GM21381 (cell line): ENCODE results near the gene CCDC149.

Source experiments
- ATAC-seq: cut with Tn5 transposase; IDR thresholded peaks from one replicate; pipeline ENCODE4 v1.9.1; 2021; ENCODE audit warnings: mild to moderate bottlenecking, moderate library complexity; ENCODE audit not compliant: unreplicated experiment

The CCDC149 gene

DNA sequence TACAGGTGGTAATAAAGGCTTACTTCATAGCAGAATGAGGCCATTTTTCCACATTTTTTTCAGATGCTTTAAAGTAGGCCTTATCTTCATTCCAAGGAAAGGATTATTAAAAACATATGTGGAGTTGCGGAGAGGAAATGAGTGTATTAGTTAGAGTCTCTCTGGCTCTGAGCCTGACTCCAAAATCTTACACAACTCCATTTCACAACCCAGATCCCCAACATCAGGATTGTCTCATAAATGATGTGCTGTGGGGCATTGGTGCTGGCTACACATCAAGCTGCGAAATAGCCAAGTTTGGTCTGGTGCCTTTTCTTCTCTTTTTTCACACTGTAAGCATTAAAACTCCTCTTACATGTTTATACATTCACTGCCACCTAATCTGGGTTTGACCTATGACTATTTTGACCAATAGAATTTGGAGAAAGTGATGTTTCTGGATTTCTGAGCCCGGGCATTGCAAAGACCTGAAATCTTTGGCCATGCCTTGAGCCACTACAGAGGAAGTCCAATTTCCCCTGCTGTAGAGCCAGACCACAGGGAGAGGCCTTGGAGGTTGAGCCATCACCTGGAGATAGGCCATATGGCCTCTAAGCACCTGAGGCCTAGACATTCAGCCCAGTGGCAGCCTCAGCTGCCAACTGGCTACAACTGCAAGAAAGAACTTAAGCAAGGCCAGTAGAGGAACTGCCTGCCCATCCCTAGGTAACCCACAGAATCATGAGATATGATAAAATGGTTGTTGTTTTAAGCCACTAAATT, 134.2 kb downstream of the CCDC149 start:
- ATAC-seq: no peak

DNA sequence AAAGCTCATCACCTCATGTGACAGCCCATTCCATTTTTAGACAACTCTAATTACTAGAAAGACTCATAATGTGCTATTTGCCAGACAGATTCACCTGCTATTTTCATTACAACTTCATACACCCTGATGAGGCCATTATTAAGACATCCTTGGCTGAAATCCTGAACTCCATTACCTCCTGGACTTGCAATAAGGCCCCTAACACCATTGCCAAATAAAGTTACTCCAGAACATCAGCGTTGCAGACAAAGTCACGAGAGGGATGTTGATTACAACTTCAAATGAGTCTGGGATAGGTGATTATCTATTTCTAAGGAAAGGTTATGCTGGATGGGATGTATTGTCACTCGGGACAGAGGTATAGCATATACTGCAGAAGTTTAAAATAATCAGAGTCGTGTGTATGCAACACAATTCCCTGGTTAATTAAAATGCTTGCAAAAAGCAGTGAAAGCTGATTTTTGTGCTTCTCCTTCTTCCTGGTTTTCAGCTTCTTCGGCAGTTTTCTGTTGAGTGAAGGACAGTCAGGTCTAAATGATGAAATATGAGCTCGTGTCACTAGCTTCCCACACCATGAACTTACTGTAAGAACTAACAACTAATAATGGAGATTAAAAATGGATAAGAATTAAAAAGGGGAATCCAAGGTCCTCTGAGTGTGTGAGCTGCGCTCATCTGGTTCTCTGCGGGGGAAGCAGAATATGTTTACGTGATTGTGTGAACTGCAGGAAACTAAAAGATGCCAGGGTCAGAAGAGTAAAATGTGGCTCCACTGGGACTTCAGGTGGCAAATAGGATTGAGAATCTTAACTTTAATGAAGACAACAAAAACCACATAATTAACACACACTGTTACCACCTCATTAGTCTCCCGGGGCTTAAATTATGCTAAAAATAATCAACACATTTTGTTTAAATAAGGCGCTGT, 135.0 kb downstream of the CCDC149 start:
- no peak for ATAC-seq

DNA sequence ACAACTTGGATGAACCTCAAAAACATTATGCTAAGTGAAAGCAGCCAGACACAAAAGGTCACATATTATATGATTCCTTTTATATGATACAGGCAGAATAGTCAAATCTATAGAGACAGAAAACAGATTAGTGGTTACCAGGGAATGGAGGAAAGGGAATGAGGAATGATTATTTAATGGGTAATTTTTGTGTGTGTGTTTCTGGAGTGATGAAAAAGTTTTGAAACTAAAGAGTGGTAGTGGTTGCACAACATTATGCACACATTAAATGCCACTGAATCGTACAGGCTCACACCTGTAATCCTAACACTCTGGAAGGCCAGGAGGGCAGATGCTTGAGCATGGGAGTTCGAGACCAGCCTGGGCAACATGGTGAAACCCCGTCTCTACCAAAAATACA, 137.1 kb downstream of the CCDC149 start:
- no peak for ATAC-seq

DNA sequence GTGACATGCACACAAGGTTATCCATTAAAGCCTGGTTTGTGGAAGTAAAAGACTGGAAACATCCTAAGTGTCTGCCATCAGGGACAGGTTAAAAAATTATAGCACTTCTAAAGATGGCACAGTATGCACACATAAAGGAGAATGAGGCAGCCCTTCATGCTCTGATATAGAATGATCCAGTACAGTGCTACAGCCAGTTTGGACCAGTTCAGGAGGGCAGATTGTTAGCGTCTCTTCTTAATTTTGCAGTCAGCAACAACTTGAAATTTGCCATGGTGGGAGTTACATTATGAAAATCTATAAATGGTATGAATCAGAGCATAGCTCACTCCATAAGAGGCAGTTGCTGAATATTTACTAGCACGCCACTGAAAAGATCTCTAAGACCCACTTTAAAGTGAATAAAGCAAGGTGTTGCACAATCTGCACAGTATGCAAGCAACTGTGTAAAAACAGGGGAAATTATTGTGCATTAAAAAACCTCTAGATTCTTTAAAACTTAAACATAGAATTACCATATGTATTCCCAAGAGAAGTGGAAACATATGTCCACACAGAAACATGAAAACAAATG, 137.7 kb downstream of the CCDC149 start:
- ATAC-seq: no peak

DNA sequence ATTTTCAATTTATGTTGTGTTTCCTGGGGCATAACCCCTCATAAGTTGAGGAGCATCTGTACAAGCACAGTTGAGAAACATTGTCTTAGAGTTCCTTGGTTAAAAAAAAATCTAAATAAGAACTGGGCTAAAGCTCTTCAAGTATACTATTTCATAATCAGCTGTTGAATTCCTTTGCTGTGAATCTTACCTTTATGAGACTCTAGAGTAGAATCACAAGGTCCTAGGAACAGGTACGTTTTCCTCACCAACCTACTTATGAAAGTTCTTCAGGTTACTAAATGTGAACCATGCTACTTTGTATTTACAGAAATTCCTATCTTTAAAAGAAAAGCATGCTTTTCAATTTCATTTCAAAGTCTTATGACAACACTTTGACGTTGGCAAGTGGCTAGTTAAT, 138.4 kb downstream of the CCDC149 start:
- no peak for ATAC-seq

DNA sequence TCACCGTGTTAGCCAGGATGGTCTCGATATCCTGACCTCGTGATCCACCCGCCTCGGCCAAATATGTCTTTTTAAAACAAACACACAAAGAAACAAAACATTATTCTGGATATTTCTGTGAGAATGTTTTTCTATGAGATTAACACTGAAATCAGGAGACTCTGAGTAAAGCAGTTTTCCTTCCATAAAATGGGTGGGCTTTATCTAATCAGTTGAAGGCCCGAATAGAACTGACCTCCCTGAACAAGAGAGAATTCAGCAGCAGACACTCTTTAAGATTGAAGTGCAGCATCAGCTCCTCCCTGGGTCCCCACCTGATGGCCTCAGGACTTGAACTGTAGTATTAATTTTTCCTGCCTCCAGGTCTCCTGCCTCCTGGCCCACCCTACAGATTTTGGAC, 139.9 kb downstream of the CCDC149 start:
- no peak for ATAC-seq

DNA sequence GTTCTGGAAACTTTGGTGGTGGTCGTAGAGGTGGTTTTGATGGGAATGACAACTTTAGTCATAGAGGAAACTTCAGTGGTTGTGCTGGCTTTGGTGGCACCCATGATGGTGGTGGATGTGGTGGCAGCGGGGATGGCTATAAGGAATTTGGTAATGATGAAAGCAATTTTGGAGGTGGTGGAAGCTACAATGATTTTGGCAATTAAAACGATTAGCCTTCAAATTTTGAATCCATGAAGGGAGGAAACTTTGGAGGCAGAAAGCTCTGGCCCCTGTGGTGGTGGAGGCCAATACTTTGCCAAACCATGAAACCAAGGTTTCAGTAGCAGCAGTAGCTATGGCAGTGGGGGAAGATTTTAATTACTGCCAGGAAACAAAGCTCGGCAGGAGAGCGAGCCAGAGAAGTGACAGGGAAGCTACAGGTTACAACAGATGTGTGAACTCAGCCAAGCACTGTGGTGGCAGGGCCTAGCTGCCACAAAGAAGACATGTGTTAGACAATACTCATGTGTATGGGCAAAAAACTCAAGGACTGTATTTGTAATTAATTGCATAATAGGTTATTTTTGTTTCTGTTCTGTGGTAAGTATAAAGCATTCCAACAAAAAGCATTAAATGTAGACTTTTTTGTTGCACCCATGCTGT, 140.7 kb downstream of the CCDC149 start:
- ATAC-seq: no peak

DNA sequence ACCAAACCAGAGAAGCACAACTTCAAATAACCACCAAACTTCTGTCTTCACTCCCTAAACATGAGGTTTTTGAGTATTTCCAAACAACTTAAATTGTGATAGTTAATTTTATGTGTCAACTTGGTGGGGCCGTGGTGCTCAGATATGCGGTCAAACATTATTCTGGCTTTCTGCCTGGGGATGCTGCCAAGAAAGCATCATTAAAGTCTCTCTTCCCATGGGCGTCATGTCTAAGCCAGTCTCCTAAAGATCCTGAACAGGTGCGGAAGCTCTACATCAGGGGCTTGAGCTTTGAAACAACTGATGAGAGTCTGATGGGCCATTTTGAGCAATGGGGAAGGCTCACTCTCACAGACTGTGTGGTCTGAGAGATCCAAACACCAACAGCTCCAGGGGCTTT, 141.6 kb downstream of the CCDC149 start:
- no peak for ATAC-seq

DNA sequence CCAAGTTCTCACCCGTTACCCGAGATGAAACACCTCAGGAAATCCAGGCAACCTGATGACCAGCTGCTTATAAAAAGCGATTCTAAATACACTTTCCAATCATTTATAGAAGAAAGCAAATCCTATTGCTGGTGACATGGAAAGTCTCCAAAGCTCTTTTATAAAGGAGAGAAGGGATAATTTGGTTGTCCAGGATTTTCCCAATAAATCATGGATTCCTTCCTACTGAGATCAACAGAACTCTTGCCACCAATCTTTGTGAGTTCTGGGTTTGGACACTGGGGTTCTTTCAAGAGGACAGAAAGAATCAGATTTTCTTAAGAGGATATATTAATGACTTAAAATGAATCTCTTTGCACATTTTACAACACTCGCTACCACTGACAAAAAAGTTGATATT, 142.2 kb downstream of the CCDC149 start:
- ATAC-seq: no peak

DNA sequence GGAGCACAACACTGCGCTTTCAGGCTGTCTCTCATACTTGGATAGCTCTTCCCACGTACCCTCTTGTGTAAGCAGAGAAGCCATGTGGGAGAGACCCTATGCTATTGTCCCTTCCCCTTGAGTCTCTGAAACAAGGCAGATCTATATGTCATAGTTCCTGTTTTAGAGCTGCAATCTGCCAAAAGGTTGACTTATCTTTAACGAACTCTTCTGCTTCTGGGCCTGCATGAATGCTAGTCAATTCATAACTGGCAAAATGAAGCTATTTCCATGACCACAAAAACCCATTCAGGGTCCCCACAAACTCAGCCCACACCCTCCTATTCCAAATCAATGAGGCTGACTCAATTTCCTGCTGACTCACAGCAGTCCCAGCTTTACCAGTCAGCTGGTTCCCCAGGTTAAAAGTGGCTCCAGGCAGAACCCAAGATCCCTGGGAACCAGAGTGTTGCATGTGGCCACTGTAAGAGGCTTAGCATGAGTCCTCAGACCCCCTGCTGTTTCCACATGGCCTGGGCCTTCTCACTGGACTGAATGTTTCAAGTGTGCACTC, 142.7 kb downstream of the CCDC149 start:
- peak; percentile 67 for ATAC-seq

DNA sequence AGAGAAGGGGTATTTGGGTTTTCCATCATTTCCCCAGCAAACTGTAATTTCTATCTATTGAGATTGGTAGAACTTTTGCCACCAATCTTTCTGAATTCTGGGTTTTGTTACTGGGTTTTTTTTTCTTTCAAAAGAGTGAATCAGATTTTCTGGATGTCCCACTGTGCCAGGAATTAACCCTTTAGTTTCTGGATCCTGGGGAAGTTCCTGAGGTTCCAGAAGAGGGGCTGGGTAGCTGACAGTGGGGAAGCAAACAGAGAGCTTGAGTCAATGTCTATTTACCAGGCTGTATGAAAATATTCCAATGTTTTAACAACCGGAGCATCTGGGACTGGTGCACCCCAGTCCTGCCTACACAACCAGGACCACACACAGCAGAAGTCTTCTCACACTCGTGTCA, 143.3 kb downstream of the CCDC149 start:
- ATAC-seq: peak; percentile 16

DNA sequence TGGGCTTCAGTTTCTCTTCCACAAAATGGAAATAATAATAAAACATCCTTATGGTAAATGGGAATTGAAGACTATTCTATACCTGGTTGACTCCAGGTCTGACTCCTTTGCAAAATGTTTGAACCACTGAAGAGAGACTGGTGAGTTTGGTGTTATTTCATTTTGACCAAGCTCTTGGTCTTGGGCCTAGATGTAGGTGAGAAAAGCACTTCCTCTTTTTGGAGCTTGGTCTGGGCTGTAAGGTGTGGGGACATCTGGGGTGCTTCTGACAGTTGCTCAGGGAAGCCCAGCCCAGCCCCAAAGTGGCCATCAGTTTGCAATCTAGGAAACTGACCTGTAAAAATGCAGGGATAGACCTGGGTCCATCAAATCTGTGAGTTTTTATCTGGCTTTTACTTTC, 144.2 kb downstream of the CCDC149 start:
- peak; percentile 82 for ATAC-seq

DNA sequence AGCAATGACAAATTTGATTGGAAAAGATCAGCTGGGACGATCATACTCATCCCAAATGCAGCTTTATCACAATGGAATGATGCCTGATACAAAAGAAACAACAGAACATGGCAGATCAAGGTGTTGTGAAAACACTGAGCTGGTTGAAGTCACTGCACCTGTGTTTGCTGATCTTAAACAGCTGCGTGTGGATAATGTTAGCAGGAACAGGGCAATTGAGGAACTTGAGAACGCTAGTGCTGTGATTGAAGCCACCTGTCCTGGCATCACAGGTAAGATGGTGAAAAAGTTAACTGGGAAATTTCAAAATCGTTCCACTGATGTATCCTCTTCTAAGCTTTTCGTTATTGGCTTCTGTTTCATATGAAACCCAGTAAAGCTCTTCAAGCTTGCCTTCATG, 144.8 kb downstream of the CCDC149 start:
- peak; percentile 4 for ATAC-seq

DNA sequence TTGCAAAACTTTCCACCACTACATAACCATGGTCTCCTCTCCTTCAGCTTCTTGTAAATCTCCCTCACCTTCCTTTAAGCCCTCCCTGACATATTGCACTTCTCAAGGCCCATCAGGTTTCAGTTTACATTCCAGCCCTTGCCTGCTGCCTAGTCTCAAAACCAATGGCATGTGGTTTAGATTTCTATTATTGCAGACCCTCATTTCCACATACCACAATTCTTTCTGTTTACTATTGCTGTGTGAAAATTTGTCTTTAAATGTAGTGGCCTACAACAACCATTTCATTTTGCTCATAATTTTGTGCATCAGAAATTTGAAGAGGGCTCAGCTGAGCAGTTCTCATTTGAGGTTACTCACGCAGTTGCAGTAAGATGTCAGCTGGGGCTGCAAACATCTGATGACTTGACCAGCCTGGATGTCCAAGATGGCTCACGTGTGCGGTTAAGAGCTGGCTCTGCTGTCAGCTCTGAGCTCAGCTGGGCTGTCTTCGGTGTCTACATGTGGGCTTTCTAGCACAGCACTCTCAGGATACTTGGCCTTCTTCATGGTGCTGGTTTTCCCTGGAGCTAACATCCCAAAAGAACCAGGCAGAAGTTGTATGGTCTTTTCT, 147.4 kb downstream of the CCDC149 start:
- ATAC-seq: no peak

DNA sequence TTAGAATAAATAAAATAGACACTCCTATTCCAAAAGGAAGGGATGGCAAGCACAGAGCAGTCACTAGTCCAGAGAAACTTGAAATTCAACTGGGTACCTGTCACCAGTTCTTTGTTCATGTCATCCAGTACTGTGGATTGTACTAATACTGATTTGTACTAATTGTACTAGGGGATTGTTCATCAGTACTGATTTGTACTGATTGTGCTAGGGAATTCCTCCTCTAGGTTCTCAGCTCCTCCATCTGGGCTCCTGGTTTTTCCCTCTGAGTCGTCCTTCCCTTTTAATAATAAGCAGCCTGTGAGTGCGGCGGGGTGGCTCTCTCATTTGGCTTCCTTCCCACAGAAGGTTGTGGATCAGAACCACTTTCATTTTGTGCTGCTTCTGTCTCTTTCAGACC, 148.5 kb downstream of the CCDC149 start:
- no peak for ATAC-seq

DNA sequence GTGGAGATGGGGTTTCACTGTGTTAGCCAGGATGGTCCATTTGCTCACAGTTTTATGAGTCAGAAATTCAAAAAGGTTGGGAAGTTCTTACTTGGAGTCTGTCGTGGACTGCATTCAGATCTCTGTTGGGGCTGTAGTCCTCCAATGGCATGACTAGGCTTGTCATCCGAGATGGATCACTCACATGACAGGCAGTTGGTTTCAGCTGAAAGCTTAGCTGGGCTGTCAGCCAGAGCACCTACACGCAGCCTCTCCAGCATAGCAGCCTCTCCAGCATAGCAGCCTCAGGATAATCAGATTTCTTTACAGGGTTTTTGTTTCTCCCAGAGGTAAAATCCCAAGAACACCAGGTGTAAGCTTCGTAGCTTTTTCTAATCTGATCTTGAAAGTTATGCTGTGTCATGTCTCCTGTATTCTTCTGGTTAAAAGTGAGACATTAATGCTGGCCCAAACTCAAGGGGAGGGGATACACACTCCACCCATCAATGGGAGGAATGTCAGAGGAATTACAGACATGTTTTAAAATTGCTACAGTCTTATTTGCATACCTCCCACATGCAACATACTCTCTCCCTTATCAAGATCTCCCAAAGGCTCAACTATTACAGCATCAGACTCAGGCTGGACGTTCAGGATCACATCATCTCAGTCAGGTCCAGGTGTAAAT, 149.1 kb downstream of the CCDC149 start:
- no peak for ATAC-seq
